Right lobe of liver (tissue), 4 donors: ENCODE results near the gene GUK1.

Experiments
- CTCF ChIP-seq, 4 donors: fragments of 200-600 bp in 3 of 4; fragments of 450-650 bp in 1 of 4; IDR thresholded peaks; one replicate each; pipeline versions ENCODE4 v1.5.1 to v1.8.0; 2016 to 2022; ENCODE audit warnings: antibody characterized with exemption in 4 of 4, mild to moderate bottlenecking in 2 of 4
- POLR2A ChIP-seq: fragments of 450-650 bp; IDR thresholded peaks from one replicate; pipeline ENCODE4 v1.6.1; 2017; ENCODE audit warnings: antibody characterized with exemption, mild to moderate bottlenecking
- donor health status: DM: no; HTN: no; CAD: no.
- donor health status: DM: no; HTN: no; CAD: no.
- donor health status: DM: no; HTN: yes; CAD: no.

- TF ChIP-seq CTCF (IDR thresholded peaks at IDR 0.05), result no peak
- no peak for TF ChIP-seq POLR2A
These were observed 14.1 kb downstream of the GUK1 start for GRCh38 chr1:228154021-228154669.
